T1000 (cell line): Measurements from ENCODE around the gene CACTIN.
A peak's percentile ranks its signal among the peaks of the same experiment; 100 is the strongest.
"Not testable (repeated sequence)": the region's sequence is repeated elsewhere in the genome, so short reads cannot be mapped to it uniquely, and the experiment has no call there.

ENCODE experiments used
- DNase-seq: peaks from one replicate; lab custom pipeline; 2025; ENCODE audit warnings: mixed read lengths; lab: John Stamatoyannopoulos, UW

Gene CACTIN

GRCh38 chr19:3663838-3664237, 37.2 kb upstream of the CACTIN start:
- no peak for DNase-seq

GRCh38 chr19:3661284-3662238, 35.0 kb upstream of the CACTIN start:
- DNase-seq, result no peak

GRCh38 chr19:3660493-3661219, 34.1 kb upstream of the CACTIN start:
- DNase-seq, result no peak

GRCh38 chr19:3659746-3660112, 33.1 kb upstream of the CACTIN start:
- DNase-seq, result no peak

- no peak for DNase-seq
Observed at GRCh38 chr19:3658870-3659745, 32.5 kb upstream of the CACTIN start.

- no peak for DNase-seq
Observed at GRCh38 chr19:3658004-3658869, 31.6 kb upstream of the CACTIN start.

GRCh38 chr19:3657395-3657769, 30.8 kb upstream of the CACTIN start:
- DNase-seq, result no peak

GRCh38 chr19:3656747-3657394, 30.3 kb upstream of the CACTIN start:
- no peak for DNase-seq

- DNase-seq, result peak; percentile 74
Observed at GRCh38 chr19:3656073-3656746, 29.6 kb upstream of the CACTIN start.

GRCh38 chr19:3655402-3656072, 28.9 kb upstream of the CACTIN start:
- DNase-seq, result peak; percentile 90

GRCh38 chr19:3653865-3654513, 27.4 kb upstream of the CACTIN start:
- no peak for DNase-seq

- DNase-seq, result no peak
Observed at GRCh38 chr19:3653081-3653795, 26.6 kb upstream of the CACTIN start.

GRCh38 chr19:3652422-3652821, 25.8 kb upstream of the CACTIN start:
- no peak for DNase-seq

- no peak for DNase-seq
Observed at GRCh38 chr19:3651684-3652083, 25.1 kb upstream of the CACTIN start.

- DNase-seq, result no peak
Observed at GRCh38 chr19:3649888-3650287, 23.3 kb upstream of the CACTIN start.

GRCh38 chr19:3648037-3648905, 21.7 kb upstream of the CACTIN start:
- no peak for DNase-seq

- not testable (repeated sequence) for DNase-seq
Observed at GRCh38 chr19:3647102-3647501, 20.5 kb upstream of the CACTIN start.
